OCI-M1 (cell line): ENCODE results near the gene RBL2.
"Not testable (repeated sequence)": the region's sequence is repeated elsewhere in the genome, so short reads cannot be mapped to it uniquely, and the experiment has no call there.

Experiments used
- DNase-seq: peaks from one replicate; lab custom pipeline; 2025; lab: John Stamatoyannopoulos, UW

RBL2 gene

DNA sequence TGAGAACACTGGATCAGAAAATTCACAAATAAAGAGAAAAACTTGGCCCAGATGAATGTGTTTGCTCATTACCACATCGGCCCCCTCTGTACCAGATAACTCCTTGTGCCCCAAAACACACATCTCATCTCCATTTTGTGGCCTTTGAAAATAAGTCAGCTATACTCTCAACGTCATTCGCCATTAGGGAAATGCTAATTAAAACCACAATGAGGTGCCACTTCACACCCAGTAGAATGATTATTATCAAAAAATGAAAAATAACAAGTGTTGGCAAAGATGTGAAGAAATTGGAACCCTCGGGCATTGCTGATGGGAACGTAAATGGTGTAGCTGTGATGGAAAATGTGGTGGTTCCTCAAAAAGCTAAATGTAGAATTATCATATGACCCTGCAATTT, 103.4 kb downstream of the RBL2 start:
- DNase-seq = no peak

DNA sequence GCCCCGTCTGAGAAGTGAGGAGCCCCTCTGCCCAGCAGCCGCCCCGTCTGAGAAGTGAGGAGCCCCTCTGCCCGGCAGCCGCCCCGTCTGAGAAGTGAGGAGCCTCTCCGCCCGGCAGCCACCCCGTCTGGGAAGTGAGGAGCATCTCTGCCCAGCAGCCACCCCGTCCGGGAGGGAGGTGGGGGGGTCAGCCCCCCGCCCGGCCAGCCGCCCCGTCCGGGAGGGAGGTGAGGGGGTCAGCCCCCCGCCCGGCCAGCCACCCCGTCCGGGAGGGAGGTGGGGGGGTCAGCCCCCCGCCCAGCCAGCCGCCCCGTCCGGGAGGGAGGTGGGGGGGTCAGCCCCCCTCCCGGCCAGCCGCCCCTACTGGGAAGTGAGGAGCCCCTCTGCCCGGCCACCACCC, 105.1 kb downstream of the RBL2 start:
- DNase-seq = not testable (repeated sequence)

GRCh38 chr16:53539759-53540718, 105.8 kb downstream of the RBL2 start:
- DNase-seq = not testable (repeated sequence)
